IPS-NIHi11 (cell line): ENCODE results near the gene TSPAN33.
A peak's percentile ranks its signal among the peaks of the same experiment; 100 is the strongest.
"Not testable (repeated sequence)": the region's sequence is repeated elsewhere in the genome, so short reads cannot be mapped to it uniquely, and the experiment has no call there.

Experiments
- DNase-seq: peaks from one replicate; pipeline ENCODE4 v3.0.0; 2012; ENCODE audit warnings: mixed read lengths, low spot score

Gene TSPAN33

DNA sequence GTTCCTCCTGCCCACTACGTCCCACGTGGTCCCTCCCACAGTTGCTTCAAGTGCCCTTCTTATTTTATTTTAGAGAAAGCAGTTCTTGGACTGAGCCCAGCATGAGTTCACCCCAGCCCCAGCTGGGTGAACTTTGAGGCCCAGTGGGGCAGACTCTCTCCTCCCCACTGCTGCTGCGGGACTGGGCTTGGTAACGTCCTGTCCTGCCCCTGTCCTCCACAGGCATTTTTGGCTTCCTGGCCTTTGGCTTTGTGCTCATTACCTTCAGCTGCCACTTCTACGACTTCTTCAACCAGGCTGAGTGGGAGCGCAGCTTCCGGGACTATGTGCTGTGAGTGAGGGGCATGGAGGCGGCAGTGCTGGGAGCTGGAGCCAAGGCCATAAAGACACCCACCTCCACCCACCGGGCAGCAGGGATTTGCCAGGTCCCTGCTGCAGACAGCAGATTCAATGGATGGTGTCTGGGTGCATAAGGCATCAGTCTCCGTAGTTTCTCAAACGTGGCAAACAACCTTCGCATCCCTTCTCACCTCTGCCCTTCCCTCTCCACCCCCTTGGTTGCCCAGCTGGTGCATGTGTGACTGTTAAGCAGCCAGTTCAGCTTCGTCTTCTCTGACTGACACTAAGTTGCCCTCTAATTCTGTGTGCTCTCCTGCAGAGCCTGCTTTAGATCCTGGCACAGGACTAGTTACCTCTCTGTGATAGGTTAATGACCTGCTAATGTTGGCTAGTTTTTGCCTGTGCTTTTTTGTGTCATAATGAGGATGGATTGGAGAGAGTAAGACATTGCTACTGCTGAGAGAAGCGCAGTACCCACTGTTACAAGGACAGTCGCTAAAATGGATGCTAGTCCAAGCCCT lies 64.8 kb downstream of the TSPAN33 start:
- DNase-seq, result no peak

DNA sequence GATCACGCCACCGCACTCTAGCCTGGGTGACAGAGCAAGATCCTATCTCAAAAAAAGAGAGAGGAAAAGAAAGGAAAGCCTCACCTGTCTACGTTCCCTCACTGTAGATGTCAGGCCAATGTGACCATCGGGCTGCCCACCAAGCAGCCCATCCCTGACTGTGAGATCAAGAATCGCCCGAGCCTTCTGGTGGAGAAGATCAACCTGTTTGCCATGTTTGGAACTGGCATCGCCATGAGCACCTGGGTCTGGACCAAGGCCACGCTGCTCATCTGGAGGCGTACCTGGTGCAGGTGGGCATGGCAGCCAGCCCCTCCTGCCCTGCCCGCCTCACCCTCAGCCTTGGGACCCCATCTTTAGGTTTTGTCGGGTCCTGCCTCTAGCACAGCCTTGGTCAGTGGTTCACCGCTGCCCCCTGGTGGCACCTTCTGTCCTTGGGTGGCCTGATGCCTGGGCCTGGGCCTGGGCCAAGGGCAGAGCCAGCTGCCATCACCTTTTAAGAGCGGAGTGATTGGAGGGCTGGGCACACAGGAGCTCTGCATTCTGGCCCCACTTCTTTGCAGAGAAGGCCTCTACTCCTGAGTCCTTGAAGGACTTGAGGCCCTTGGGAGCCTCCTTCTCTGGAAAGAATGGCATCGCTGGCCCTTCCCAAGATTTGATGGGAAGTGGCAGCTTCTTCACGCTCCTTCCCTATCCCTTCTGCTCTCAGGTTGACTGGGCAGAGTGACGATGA lies 65.9 kb downstream of the TSPAN33 start:
- DNase-seq, result peak; percentile 90

GRCh38 chr7:129210989-129211312 lies 66.4 kb downstream of the TSPAN33 start:
- no peak for DNase-seq

GRCh38 chr7:129212126-129212525 lies 67.6 kb downstream of the TSPAN33 start:
- DNase-seq, result no peak

DNA sequence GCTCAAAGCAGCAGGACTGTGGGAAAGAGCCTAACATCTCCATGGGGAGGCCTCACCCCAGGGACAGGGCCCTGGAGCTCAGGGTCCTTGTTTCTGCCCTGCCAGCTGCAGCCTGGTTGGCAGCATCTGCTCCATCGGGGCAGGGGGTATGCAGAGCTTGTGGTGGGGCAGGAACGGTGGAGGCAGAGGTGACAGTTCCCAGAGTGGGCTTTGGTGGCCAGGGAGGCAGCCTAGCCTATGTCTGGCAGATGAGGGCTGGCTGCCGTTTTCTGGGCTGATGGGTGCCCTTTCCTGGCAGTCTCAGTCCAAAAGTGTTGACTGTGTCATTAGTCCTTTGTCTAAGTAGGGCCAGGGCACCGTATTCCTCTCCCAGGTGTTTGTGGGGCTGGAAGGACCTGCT lies 68.1 kb downstream of the TSPAN33 start:
- no peak for DNase-seq

DNA sequence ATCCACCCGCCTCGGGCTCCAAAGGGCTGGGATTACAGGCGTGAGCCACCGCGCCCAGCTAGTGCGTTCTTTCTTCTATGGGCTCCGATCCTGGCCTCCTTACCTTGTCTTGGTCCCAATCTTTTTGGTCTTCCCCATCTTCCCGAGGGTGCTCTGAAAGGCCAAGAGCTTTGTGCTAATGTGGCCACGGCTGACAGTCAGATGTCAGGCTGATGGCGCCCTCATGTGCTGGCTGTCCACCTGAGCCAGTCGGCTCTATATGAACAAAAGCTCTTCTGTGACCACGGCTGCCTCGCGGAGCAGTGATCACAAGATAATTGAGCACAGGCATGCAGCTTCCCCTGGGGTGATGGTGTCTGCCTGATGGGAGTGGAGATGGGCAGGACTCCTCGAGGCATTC lies 69.3 kb downstream of the TSPAN33 start:
- DNase-seq, result peak; percentile 55

GRCh38 chr7:129215691-129216090 lies 71.2 kb downstream of the TSPAN33 start:
- not testable (repeated sequence) for DNase-seq

- DNase-seq, result not testable (repeated sequence)
These were observed 71.7 kb downstream of the TSPAN33 start for GRCh38 chr7:129216101-129216715.

GRCh38 chr7:129216821-129217416 lies 72.4 kb downstream of the TSPAN33 start:
- not testable (repeated sequence) for DNase-seq

GRCh38 chr7:129218514-129219062 lies 74.1 kb downstream of the TSPAN33 start:
- peak; percentile 82 for DNase-seq

- DNase-seq, result not testable (repeated sequence)
These were observed 74.7 kb downstream of the TSPAN33 start for GRCh38 chr7:129219166-129219565.
